Testis (tissue), 2 donors: ENCODE results near the gene MIGA1.

Experiments
- CTCF ChIP-seq, 3 experiments: fragments of 450-650 bp in 2 of 3; fragments of 200-600 bp in 1 of 3; sonication (generic) in 1 of 3; IDR thresholded peaks; one replicate each; pipeline ENCODE4 v1.5.1; 2016 to 2019; ENCODE audit warnings: antibody characterized with exemption in 3 of 3, mild to moderate bottlenecking in 2 of 3, moderate library complexity in 1 of 3
- POLR2A ChIP-seq: fragments of 450-650 bp; IDR thresholded peaks from one replicate; pipeline ENCODE4 v1.6.1; 2017; ENCODE audit warnings: antibody characterized with exemption, mild to moderate bottlenecking, moderate library complexity

GRCh38 chr1:77803371-77803770 is 23.9 kb downstream of the MIGA1 start:
- TF ChIP-seq CTCF (IDR thresholded peaks at IDR 0.05), result no peak
- no peak for TF ChIP-seq POLR2A
